ENCODE data around the gene ALS2. TPM values are rescaled to one million over a fixed set of nuclear protein-coding genes. Genes with fewer than 3 reads are reported as not detected.

The ALS2 gene
- total RNA-seq, 1 experiment from 2014 or later = 28.1 TPM

DNA sequence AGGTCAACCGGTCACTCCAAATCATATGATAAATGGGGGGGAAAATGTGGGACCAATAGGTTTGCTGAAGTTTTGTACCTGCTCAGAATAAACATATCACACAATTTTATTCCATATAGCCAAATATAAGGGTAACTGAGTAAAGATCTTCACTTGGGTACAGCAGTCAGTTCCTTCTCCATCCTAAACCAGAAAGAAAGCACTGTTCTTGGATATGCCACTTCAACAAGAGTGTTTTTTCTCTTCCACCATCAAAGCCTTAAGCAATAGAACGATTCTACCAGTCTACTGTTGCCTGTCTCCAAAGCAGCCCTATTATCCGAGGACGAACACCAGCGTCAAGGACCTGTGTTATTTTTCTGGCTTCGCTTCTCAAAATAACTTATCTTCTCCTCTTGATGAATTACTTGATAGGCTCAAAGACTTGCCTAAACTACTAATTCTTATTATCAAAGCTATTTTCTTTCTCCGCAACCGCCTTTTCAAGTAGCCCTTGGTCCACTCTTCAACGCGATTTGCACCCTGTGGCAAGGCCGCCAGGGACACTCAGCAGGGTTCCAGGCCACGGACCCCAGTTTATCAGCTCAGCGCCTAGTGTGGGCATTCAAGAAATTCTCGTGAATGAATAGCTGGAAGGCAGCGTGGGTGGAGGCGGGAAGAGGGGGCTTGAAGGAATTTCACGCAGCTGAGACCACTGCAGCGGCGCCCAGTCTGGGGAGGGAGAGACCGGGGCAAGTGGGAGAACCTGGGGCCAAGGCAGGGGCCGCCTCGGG, 646 bp downstream of the ALS2 start:
- H3K4me2 ChIP-seq (ENCODE audit: low read length) = peak overlapping the region; percentile 92
- peak overlapping the region; percentile 91 to 97 for H3K4me3 ChIP-seq (replicated peaks in 1 of 2; ENCODE audit: low read depth in 1 of 2, low read length in 2 of 2)
- BruUV-seq (replicated peaks) = TSS peak; percentile 63
- no peaks in the 10 kb centered on the region for H3K9me3 ChIP-seq (ENCODE audit: control insufficient read depth in 1 of 2, insufficient read depth in 1 of 2, low read depth in 1 of 2, low read length in 2 of 2)
- peak; percentile 33 for ATAC-seq
- H3K79me2 ChIP-seq (ENCODE audit: insufficient read depth, low read length) = peaks cover 54% of the 10 kb centered on the region
- TF ChIP-seq, protein P1, sequence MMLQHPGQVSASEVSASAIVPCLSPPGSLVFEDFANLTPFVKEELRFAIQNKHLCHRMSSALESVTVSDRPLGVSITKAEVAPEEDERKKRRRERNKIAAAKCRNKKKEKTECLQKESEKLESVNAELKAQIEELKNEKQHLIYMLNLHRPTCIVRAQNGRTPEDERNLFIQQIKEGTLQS (IDR thresholded peaks at IDR 0.05) = no peak
- TF ChIP-seq ZFX (IDR thresholded peaks at IDR 0.05) (no peak), EGR1 (IDR thresholded peaks at IDR 0.05; ENCODE audit: low read depth) (peak; percentile 68), EZH2phosphoT487 (IDR thresholded peaks at IDR 0.05; ENCODE audit: borderline replicate concordance) (no peak), SP1 (IDR thresholded peaks at IDR 0.05; ENCODE audit: low read depth) (no peak)
- TF ChIP-seq, protein P2, sequence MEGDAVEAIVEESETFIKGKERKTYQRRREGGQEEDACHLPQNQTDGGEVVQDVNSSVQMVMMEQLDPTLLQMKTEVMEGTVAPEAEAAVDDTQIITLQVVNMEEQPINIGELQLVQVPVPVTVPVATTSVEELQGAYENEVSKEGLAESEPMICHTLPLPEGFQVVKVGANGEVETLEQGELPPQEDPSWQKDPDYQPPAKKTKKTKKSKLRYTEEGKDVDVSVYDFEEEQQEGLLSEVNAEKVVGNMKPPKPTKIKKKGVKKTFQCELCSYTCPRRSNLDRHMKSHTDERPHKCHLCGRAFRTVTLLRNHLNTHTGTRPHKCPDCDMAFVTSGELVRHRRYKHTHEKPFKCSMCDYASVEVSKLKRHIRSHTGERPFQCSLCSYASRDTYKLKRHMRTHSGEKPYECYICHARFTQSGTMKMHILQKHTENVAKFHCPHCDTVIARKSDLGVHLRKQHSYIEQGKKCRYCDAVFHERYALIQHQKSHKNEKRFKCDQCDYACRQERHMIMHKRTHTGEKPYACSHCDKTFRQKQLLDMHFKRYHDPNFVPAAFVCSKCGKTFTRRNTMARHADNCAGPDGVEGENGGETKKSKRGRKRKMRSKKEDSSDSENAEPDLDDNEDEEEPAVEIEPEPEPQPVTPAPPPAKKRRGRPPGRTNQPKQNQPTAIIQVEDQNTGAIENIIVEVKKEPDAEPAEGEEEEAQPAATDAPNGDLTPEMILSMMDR (IDR thresholded peaks at IDR 0.05 in 2 of 3, conservative IDR thresholded peaks at IDR 0.05 in 1 of 3; ENCODE audit: borderline replicate concordance in 1 of 3, insufficient read depth in 1 of 3, low read depth in 2 of 3, low read length in 2 of 3) = no peak
- RAD21 ChIA-PET (ENCODE audit: low non-redundant PET in 1 of 2, low total read pairs in 2 of 2, uncharacterized antibody in 2 of 2, unreplicated experiment in 2 of 2) = no interaction called here
- H3K4me1 ChIP-seq (ENCODE audit: control insufficient read depth in 1 of 2, insufficient read depth in 2 of 2, low read length in 2 of 2) = peaks cover 11 to 31% of the 10 kb centered on the region in 2 experiments
- POLR2A ChIA-PET = interaction anchor here (1.4 kb wide), 1 partner anchor 547 kb away, joined by 3 read pairs; no protein-coding TSS in a partner anchor
- H3K27me3 ChIP-seq (ENCODE audit: insufficient read depth, low read length) = no peaks in the 10 kb centered on the region
- peak overlapping the region; percentile 91 for H3K9ac ChIP-seq (ENCODE audit: low read length)
- no peak for DNase-seq (ENCODE audit: low read depth, low spot score)
- no peak overlapping the region for H2AFZ ChIP-seq (ENCODE audit: low read depth, low read length, poor library complexity, severe bottlenecking)
- intact Hi-C loops (cut with micrococcal nuclease) = no loop called here
- H4K20me1 ChIP-seq (ENCODE audit: insufficient read depth) = no peaks in the 10 kb centered on the region; the same call in 1 of the 2 replicates
- CTCF ChIA-PET = interaction anchor here (1.0 to 1.5 kb wide), 2 partner anchors 15 to 548 kb away, joined by 5 read pairs; no protein-coding TSS in a partner anchor
- H3K27ac ChIP-seq (ENCODE audit: low read depth, low read length) = peak overlapping the region; percentile 81
- H3K36me3 ChIP-seq (ENCODE audit: control insufficient read depth in 1 of 2, insufficient read depth in 2 of 2, low read length in 2 of 2) = no peaks in the 10 kb centered on the region
- no peaks in the 10 kb centered on the region for H3K9me2 ChIP-seq (ENCODE audit: insufficient read depth)
